Small intestine (tissue), 7 donors: ENCODE measurements around the gene NAA80. TPM values are rescaled to one million over a fixed set of nuclear protein-coding genes. Genes with fewer than 3 reads are reported as not detected.

Source experiments
- DNase-seq, 2 donors: peaks; one replicate each; pipeline versions ENCODE4 v3.0.0 to v3.0.0-alpha.2; 2013
- FAIRE-seq: peaks from 2 replicates; lab custom pipeline; 2012; peaks lifted over from hg19 to GRCh38; lab: Jason Lieb, UNC
- H3K27ac ChIP-seq, 3 donors: one replicate each; pipeline ENCODE4 v1.5.1; 2013; ENCODE audit warnings: low read length in 2 of 3, mild to moderate bottlenecking in 2 of 3, control low read depth in 1 of 3, inconsistent platforms in 1 of 3, low read depth in 1 of 3, moderate library complexity in 1 of 3
- H3K27me3 ChIP-seq, 3 donors: one replicate each; pipeline ENCODE4 v1.6.1; 2013; ENCODE audit warnings: low read length in 3 of 3, inconsistent platforms in 1 of 3; ENCODE audit not compliant: control insufficient read depth in 3 of 3, insufficient read depth in 3 of 3
- H3K36me3 ChIP-seq, 3 donors: one replicate each; pipeline ENCODE4 v1.6.1; 2013; ENCODE audit warnings: low read length in 3 of 3, inconsistent platforms in 1 of 3, low read depth in 1 of 3, mild to moderate bottlenecking in 1 of 3, moderate library complexity in 1 of 3; ENCODE audit not compliant: control insufficient read depth in 3 of 3, insufficient read depth in 2 of 3
- H3K4me1 ChIP-seq, 3 donors: one replicate each; pipeline ENCODE4 v1.6.1; 2013; ENCODE audit warnings: low read length in 2 of 3, inconsistent platforms in 1 of 3, low read depth in 1 of 3, mild to moderate bottlenecking in 1 of 3, moderate library complexity in 1 of 3; ENCODE audit not compliant: control insufficient read depth in 3 of 3, insufficient read depth in 2 of 3
- H3K4me3 ChIP-seq, 3 donors: one replicate each; pipeline ENCODE4 v1.5.1; 2013; ENCODE audit warnings: low read length in 3 of 3, control low read depth in 1 of 3, inconsistent platforms in 1 of 3, low read depth in 1 of 3, mild to moderate bottlenecking in 1 of 3, moderate library complexity in 1 of 3
- H3K9me3 ChIP-seq, 2 donors: one replicate each; pipeline ENCODE4 v1.6.1; 2013; ENCODE audit warnings: low read depth in 1 of 2, low read length in 1 of 2; ENCODE audit not compliant: control insufficient read depth in 2 of 2, insufficient read depth in 1 of 2
- WGBS, 3 donors: extraction: QIAGEN DNeasy Blood & Tissue Kit; methylation state at CpG; one replicate each; pipeline ENCODE4 v1.1.7; 2013; 5-methylcytosine and 5-hydroxymethylcytosine counted together
- polyA plus RNA-seq, 4 donors: library from polyadenylated mRNA; stranded (reverse) in 3 of 4; unstranded in 1 of 4; fragments of 200-250 nt in 3 of 4; fragments of 120-200 nt in 1 of 4; gene quantifications; one replicate each; pipeline versions ENCODE4 v1.2.1 to v1.2.3, GENCODE V29; 2013
- donor health status: healthy with polysubstance abuse.
- donor health status: control.
- donor health status: control.
- donor health status: Bipolar disorder and iron deficiency.
- donor health status: healthy.

NAA80 gene
- polyA plus RNA-seq, 4 donors = 2.4 to 8.5 (median 7.3) TPM

GRCh38 chr3:50321336-50322114 lies 22.3 kb upstream of the NAA80 start:
- Histone ChIP-seq H3K4me3 (peak overlapping the region; percentile 61 to 72 (median 69)), H3K27me3 (no peaks in the 10 kb centered on the region), H3K36me3 (peaks cover 0 to 58% (median 3%) of the 10 kb centered on the region in 3 donors), H3K27ac (peak overlapping the region; percentile 77 to 96 (median 94)), H3K4me1 (peaks cover 2 to 67% (median 3%) of the 10 kb centered on the region in 3 donors), H3K9me3 (no peaks in the 10 kb centered on the region)
- DNase-seq (peak; percentile 91 to 97), FAIRE-seq (no peak)
- 0% methylated on average over 42 to 59 of the region's 59 CpGs for WGBS, 3 donors

GRCh38 chr3:50320853-50321335 lies 21.7 kb upstream of the NAA80 start:
- H3K4me3 ChIP-seq = peak overlapping the region; percentile 61 to 72 (median 69)
- FAIRE-seq (no peak), DNase-seq (peak; percentile 79 to 95)
- WGBS, 3 donors = 0% methylated on average over 29 to 45 of the region's 45 CpGs
- H3K27ac ChIP-seq = peak overlapping the region; percentile 35 to 96 (median 94)
- no peaks in the 10 kb centered on the region for H3K9me3 ChIP-seq
- H3K27me3 ChIP-seq = no peaks in the 10 kb centered on the region
- H3K4me1 ChIP-seq = peaks cover 3 to 71% (median 5%) of the 10 kb centered on the region in 3 donors
- H3K36me3 ChIP-seq = peaks cover 0 to 57% (median 3%) of the 10 kb centered on the region in 3 donors

GRCh38 chr3:50319894-50320625 lies 20.9 kb upstream of the NAA80 start:
- Histone ChIP-seq H3K9me3 (no peaks in the 10 kb centered on the region), H3K4me1 (peaks cover 3 to 71% (median 5%) of the 10 kb centered on the region in 3 donors), H3K27me3 (no peaks in the 10 kb centered on the region), H3K36me3 (peaks cover 0 to 55% (median 3%) of the 10 kb centered on the region in 3 donors), H3K4me3 (peak overlapping the region; percentile 61 to 72 (median 69)), H3K27ac (peak overlapping the region; percentile 35 to 96 (median 94))
- 77 to 85% (median 81%) methylated on average over 29 of the region's 29 CpGs for WGBS, 3 donors
- FAIRE-seq = no peak
- no peak for DNase-seq

GRCh38 chr3:50319181-50319893 lies 20.1 kb upstream of the NAA80 start:
- DNase-seq = no peak
- Histone ChIP-seq H3K27ac (no peak overlapping the region), H3K27me3 (no peaks in the 10 kb centered on the region), H3K36me3 (peaks cover 0 to 58% (median 3%) of the 10 kb centered on the region in 3 donors), H3K4me1 (peaks cover 3 to 70% (median 5%) of the 10 kb centered on the region in 3 donors), H3K9me3 (no peaks in the 10 kb centered on the region), H3K4me3 (no peak overlapping the region)
- WGBS, 3 donors = 85 to 95% (median 92%) methylated on average over 16 of the region's 16 CpGs
- FAIRE-seq = no peak

GRCh38 chr3:50318615-50319014 lies 19.4 kb upstream of the NAA80 start:
- WGBS, 3 donors = 78 to 83% (median 81%) methylated on average over 10 of the region's 10 CpGs
- Histone ChIP-seq H3K36me3 (peaks cover 0 to 60% (median 0%) of the 10 kb centered on the region in 3 donors), H3K9me3 (no peaks in the 10 kb centered on the region), H3K27me3 (no peaks in the 10 kb centered on the region), H3K4me1 (peaks cover 3 to 62% (median 5%) of the 10 kb centered on the region in 3 donors), H3K27ac (no peak overlapping the region), H3K4me3 (no peak overlapping the region)
- DNase-seq (no peak), FAIRE-seq (no peak)

GRCh38 chr3:50318163-50318562 lies 19.0 kb upstream of the NAA80 start:
- Histone ChIP-seq H3K27ac (no peak overlapping the region), H3K27me3 (no peaks in the 10 kb centered on the region), H3K9me3 (no peaks in the 10 kb centered on the region), H3K4me3 (no peak overlapping the region), H3K36me3 (peaks cover 0 to 60% (median 0%) of the 10 kb centered on the region in 3 donors), H3K4me1 (peaks cover 3 to 58% (median 5%) of the 10 kb centered on the region in 3 donors)
- no peak for DNase-seq
- WGBS, 3 donors = 78 to 84% (median 82%) methylated on average over 11 of the region's 11 CpGs
- FAIRE-seq = no peak

GRCh38 chr3:50317300-50317699 lies 18.1 kb upstream of the NAA80 start:
- H3K27ac ChIP-seq = peak overlapping the region; percentile 84 to 90 (median 85)
- no peak overlapping the region for H3K4me3 ChIP-seq
- WGBS, 3 donors = 21 to 50% (median 44%) methylated on average over 6 of the region's 6 CpGs
- DNase-seq = peak; percentile 24 to 64
- H3K9me3 ChIP-seq = no peaks in the 10 kb centered on the region
- FAIRE-seq = no peak
- peaks cover 0 to 60% (median 0%) of the 10 kb centered on the region in 3 donors for H3K36me3 ChIP-seq
- H3K4me1 ChIP-seq = peaks cover 3 to 49% (median 5%) of the 10 kb centered on the region in 3 donors
- no peaks in the 10 kb centered on the region for H3K27me3 ChIP-seq
